NAMALWA (cell line): ENCODE data around the gene ABTB2.

Source experiments
- DNase-seq: peaks from one replicate; pipeline ENCODE4 v3.0.0-alpha.2; 2015; ENCODE audit warnings: low spot score

ABTB2 gene

GRCh38 chr11:34166806-34167740, 190.7 kb downstream of the ABTB2 start:
- no peak for DNase-seq

GRCh38 chr11:34165786-34166555, 191.8 kb downstream of the ABTB2 start:
- no peak for DNase-seq

DNA sequence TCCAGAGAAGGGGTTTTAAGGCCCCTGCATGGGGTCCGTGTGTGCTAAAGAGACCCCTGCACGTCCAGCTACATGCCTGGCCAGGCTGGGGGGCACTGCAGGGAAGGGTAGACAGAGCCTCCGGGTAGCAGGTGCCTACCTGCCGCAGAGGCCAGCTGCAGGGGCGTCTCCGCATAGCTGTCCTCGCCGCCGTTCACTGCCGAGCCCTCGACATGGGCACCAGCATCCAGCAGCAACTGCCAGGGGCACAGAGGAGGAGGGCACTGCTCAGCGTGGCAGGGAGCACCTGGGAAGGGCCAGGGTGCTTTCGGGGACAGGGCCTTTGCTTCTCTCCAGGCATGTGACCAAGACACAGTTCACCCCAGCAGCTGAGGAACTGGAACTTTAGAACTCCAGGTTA, 192.7 kb downstream of the ABTB2 start:
- no peak for DNase-seq

DNA sequence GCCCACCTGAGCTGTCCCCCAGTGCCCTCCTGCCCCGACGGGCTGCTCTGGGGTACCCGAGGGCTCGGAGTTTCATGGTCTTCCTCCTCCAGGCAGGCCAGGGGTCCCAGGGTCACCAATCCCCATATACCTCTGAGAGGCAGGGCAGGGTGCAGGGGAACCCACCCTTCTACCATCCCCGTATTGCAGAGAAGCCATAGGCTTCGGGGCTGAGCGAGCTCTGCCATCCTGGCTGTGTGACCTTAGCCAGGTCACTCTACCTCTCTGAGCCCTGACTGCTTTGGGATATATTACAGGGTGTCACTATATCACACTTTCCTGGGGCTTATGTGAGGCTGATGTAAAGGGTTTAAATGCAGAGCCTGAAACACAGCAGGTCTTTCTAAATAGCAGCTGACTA, 195.0 kb downstream of the ABTB2 start:
- DNase-seq, result no peak

- DNase-seq, result no peak
Observed at GRCh38 chr11:34162493-34162820, 195.4 kb downstream of the ABTB2 start.

GRCh38 chr11:34161812-34162492, 195.9 kb downstream of the ABTB2 start:
- no peak for DNase-seq

- DNase-seq, result no peak
Observed at GRCh38 chr11:34161361-34161760, 196.4 kb downstream of the ABTB2 start.

DNA sequence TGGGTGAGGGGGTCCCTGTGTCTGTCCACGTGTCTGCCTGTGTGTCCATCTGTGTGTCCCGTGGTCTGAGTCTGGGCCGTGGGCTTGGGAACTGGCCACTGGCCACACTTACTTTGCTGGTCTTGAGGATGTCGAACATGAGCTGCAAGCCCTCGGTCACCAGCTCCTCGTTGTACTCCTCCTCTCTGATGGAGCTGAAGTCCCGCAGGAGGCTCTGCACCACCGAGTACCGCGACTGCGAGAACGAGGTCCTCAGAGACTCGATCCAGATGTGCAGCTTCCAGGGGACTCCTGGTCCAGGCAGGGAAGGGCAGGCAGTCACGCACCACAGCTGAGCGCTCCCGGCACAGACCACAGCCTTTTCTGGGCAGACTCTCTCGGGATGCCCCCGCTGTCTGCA, 197.0 kb downstream of the ABTB2 start:
- no peak for DNase-seq

- DNase-seq, result no peak
Observed at GRCh38 chr11:34160049-34160721, 197.6 kb downstream of the ABTB2 start.

- DNase-seq, result no peak
Observed at GRCh38 chr11:34158661-34159060, 199.1 kb downstream of the ABTB2 start.

GRCh38 chr11:34157163-34157562, 200.6 kb downstream of the ABTB2 start:
- no peak for DNase-seq

DNA sequence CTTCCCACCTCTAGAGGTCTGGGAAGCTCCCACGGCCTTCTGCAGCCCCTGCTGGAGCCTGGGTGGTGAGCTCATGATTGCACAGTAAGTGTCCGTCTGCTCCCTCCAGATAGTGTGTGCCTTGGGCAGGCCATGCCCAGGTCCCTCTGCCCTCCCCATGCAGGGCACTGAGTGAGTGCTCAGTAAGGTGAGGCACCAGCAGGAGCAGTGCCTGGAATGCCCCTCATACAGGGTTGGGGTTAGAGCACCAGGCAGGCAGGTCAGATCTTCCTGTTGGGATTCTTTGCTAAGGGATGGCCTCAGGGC, 202.1 kb downstream of the ABTB2 start:
- no peak for DNase-seq

DNA sequence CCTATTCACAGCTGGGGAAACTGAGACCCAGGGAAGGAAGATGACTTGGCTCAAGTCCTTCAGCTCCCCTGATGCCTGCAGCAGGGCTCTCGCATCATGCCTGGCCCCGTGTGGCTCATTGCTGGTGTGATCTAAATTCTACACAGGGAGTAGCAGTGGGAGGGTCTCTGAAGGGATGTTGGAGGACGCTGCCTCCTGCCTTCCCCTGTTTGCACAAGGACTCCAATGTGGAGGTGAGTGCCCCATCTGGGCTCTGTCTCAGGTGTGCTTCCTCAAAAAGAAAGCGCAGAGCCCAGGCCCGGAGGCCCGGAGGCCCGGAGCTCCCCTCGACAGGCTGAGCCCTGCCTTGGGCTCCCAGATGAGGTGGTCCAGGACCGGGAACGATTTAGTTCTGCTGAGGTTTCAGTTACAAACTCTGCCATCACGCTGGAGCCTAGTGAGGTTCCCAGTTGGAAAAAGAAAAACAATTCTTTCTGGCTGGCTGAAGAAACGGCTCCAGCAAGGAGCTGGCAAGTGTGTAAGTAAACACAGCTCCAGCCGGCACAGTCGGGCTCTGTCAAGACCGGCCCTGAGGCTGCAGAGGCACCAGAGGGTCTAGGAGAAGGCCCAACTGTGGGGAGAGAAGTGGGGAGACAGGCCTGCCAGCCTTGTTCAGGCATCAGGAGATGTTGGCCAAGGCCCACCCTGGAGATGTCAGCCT, 202.6 kb downstream of the ABTB2 start:
- no peak for DNase-seq

DNA sequence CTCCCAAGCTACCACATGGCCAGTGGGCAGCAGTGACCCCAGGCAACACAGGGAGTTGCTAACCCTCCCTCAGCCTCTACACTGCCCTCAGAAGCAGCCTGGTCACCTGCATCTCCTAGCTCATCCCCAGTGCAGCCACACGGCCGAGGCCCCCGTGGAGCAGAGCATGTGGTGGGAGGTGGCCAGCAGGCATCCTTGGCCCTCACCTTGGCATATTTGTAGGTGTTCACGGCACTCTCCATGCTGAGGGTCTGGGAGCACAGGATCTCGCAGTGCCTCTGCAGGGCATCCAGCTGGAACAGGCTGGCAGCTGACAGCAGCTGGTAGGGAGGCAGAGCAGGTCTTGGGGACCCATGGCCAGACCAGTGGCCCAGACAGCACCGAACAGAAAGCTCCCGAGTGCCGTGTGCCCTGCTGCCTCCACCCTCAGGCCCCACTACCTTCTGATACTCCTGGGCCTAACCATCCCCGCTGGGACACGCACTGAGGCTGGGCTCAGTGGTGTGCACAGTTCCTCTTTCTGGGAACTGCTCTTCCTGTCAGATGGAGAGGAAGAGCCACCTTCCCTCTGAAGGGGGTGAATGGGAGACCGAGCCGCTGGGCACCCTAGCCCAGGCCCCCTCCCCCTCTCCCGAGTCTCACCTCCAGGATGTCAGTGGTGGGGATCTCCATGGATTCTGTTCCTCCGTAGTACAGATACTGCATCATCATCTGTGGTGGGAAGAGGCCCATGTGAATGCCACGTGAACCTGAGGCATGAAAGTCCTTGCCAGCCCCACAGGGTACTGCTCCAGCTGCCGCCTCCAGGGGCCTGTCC, 203.5 kb downstream of the ABTB2 start:
- DNase-seq, result no peak

GRCh38 chr11:34151916-34152845, 205.6 kb downstream of the ABTB2 start:
- no peak for DNase-seq

- no peak for DNase-seq
Observed at GRCh38 chr11:34151166-34151565, 206.6 kb downstream of the ABTB2 start.

DNA sequence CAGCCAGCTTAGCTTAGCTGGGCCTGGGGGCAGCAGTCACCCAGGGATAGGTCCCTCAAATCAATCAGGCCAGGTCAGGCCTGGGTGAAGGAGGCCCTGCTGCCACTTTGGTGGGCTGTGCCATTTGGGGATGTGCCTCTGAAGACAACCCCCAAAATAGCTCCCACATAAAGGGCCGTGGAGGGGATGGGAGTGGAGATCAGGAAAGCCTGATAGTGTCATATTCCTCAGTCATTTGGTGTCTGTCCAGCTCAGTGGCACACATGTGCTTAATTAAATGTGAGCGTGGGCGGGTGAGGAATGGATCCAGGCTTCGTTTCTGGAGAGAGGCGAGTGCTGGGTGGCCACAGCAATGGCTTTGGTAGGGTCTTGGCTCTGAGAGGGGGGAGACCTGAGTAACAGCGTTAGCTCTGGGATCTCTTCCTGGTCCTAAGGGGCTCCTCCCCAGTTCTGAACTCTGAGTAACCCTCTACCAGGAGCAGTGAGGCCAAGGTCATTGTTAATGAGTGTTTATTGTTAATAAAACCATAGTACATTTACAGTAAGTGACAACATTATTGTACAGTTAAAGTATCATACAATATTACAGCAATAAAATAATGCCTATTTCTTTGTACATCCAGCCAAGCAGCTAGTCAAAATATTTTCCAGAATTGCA, 207.2 kb downstream of the ABTB2 start:
- no peak for DNase-seq

DNA sequence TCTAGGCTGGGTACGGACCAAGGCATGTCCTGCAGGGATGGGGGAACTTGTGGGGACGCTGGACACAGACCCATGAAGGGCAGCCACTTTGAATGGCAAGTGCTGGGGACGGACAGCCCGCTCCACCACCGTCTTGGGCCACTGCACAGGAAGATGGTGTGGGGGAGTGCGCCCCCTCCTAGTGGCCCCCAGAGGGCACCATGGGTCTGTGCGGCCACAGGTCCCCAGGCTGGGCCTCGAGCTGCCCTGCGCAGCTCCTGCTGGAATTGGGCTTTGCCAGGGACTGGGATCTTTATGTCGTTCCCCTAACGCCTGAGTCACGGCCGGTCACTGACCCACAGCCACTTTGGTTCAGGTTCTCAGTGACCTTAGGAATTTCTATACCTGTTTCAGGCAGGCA, 208.0 kb downstream of the ABTB2 start:
- DNase-seq, result no peak

GRCh38 chr11:34149274-34149673, 208.5 kb downstream of the ABTB2 start:
- DNase-seq, result no peak
